GM10847 (cell line): ENCODE measurements around the gene NUP37.

Experiments
- POLR2A ChIP-seq: IDR thresholded peaks from 2 replicates; pipeline ENCODE4 v1.6.1; 2011; ENCODE audit not compliant: insufficient read length; ENCODE audit errors: extremely low read depth

Gene NUP37

DNA sequence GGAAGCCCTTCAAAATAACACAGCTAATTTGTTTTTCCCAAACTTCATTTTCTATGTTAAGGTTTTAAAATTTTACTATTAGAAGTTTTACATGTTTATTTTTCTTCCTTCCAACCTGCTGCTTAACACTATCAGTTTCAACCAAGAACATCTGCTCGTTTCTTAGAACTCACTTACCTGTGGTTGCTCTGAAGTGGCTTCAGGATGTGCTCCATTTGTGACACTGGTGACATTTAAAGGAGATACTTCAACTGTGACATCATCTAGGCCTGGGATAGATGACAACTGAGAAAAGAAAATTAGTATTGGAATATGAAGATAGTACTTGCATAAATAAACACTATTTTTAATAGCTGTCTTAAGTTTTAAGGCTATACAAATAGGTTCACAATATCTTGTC lies 76.0 kb downstream of the NUP37 start:
- TF ChIP-seq POLR2A = no peak

DNA sequence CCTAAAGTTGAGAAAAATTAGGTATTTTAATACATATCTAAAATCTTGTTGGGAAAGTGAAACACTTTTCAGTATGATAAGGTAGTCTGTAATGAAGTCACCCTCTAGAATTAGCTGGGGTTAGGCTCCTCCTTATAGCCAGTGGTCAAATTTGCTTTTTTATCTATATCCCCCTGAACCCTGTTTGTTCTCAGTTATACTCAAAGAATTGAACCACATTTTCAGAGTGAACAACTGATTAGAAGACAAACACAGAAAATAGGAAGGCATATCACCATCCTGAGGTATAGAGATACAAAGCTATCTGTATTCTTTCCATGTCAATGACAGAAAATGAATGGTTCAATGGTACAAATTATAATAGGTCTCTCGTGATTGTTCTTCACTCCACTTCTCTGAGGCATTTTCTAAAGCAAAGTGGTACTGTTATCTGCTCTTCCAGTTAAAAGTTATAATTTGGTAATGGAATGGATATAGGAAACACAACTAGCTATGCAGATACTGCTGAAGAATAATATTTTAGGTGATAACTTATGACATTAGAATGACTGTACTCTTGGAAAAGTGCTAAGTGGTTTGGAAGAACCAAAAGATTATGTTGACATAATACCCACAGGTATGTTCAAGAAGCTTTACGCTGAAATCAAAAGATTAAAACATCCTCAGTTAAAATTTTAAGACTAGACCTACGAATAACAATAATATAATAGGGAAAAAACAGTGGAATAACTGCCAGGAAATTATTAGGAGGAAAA lies 85.7 kb downstream of the NUP37 start:
- no peak for TF ChIP-seq POLR2A

DNA sequence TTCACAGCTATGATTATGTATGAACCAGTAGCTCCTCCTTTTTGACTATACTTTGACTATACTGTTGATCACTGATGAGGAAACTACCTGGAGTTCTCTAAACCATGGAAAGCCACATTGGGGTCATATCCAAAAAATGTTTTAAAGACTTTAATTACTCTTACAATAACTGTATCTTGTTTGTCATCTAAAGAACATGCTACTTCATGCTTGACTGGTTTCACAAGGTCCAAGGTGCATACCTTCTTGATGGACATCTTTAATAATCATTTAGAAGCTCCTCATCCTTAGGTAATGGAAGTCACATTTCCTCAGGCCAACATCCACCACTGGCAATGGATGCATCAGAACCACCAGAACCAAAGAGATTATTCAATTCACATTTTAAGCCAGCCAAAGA lies 88.1 kb downstream of the NUP37 start:
- TF ChIP-seq POLR2A = no peak

DNA sequence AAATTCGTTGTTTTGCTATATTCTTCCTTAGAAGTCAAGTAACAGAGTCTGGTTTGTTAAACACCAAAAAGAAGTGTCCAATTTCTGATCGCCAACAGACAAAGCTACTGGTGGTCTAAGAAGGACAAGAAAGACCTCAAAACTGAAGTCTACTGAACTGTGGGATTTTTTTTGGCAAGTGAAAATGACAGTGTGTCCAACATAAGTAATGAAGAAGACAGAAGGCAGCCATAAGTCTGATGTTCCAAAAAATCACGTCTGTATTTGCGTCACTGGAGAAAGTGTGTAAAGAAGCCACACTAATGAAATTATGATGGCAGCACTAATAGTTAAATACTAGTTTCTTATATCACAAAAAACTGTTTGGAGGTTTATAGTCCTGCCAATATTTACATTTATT lies 90.8 kb downstream of the NUP37 start:
- no peak for TF ChIP-seq POLR2A

DNA sequence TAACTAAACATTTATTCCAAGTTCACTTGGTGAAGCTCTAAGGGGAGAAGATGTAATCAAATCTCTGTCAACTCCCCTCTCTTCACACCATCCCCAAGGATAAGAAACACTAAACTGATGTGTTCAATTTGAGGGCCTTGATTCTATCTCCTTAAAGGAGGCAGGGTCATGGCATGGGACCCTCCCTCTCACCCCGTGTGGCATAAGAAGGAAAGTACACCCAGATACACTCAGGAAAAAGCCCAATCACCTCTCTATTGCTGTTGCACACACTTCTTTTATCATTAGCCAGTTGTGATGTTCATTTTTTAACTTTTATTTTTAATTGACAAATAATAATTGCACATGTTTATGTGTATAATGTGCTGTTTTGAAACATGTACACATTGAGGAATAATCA lies 93.2 kb downstream of the NUP37 start:
- TF ChIP-seq POLR2A = no peak

DNA sequence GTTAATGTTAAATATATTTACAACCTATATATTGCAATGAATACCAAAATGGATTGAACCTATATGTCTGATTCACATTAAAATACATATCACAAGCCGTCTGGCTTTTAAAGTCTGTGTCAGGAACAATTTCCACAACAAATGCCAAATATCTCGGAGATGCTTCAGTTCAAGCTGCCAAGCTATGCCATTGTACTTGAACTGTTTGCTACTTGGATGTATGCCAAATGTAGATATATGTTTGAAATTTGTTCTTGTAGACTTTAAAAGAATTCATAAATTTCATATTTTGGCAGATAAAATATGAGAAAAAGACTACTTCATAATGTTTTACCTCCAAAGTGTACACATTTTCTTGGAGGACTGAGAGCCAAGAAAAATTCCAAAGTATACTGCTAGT lies 95.1 kb downstream of the NUP37 start:
- no peak for TF ChIP-seq POLR2A

DNA sequence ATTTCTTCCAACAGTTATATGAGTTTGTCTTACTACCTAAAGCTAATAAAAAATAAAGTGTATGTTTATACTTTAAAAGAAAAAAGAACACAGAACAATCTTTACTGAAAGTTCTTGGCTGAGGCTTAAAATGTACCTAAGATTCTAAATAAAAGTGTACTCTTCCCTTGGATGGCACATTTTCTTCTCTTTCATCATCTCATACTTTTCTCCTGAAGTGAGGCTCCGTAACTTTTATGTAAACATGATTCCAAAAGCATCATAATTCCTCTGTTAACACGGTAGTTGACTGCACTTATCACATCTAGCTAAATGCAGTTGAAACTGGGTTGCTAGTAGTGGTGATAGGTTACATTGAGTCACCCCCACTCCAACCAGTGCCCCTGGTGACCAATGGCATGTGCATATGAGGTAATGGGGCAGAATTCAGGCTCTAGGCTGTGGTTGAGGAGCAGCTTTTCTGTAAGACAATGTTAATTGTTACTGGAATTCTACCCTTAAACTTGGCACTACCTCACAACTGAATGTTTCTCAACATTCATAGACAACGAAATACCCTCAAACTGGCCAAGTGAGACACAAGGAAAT lies 96.5 kb downstream of the NUP37 start:
- TF ChIP-seq POLR2A = no peak
